AG20443 (cell line): ENCODE measurements around the gene TNFAIP8L3.
"Not testable (repeated sequence)": the region's sequence is repeated elsewhere in the genome, so short reads cannot be mapped to it uniquely, and the experiment has no call there.

ENCODE experiments used
- DNase-seq: peaks from one replicate; pipeline ENCODE4 v3.0.0; 2012; ENCODE audit warnings: low spot score, mixed read lengths

TNFAIP8L3 gene

GRCh38 chr15:51094606-51095569, at the start of gene TNFAIP8L3:
Gene TNFAIP8L3, minus strand, starts transcription at chr15:51094906. Its CDS starts 311 bp downstream, at chr15:51094595.
- DNase-seq: peak; percentile 78

GRCh38 chr15:51144021-51144532, 49.4 kb upstream of the TNFAIP8L3 start:
- peak; percentile 47 for DNase-seq

GRCh38 chr15:51140347-51140746, 45.6 kb upstream of the TNFAIP8L3 start:
- DNase-seq: not testable (repeated sequence)

- DNase-seq: no peak
These were observed 44.4 kb upstream of the TNFAIP8L3 start for GRCh38 chr15:51139091-51139490.

GRCh38 chr15:51137880-51138430, 43.2 kb upstream of the TNFAIP8L3 start:
- no peak for DNase-seq

GRCh38 chr15:51137024-51137423, 42.3 kb upstream of the TNFAIP8L3 start:
- no peak for DNase-seq

GRCh38 chr15:51135276-51135675, 40.6 kb upstream of the TNFAIP8L3 start:
- no peak for DNase-seq

GRCh38 chr15:51134416-51135199, 39.9 kb upstream of the TNFAIP8L3 start:
- no peak for DNase-seq

GRCh38 chr15:51133140-51133765, 38.5 kb upstream of the TNFAIP8L3 start:
- no peak for DNase-seq

GRCh38 chr15:51132384-51133139, 37.9 kb upstream of the TNFAIP8L3 start:
- peak; percentile 85 for DNase-seq

GRCh38 chr15:51131596-51132290, 37.0 kb upstream of the TNFAIP8L3 start:
- DNase-seq: no peak

- no peak for DNase-seq
These were observed 35.6 kb upstream of the TNFAIP8L3 start for GRCh38 chr15:51130344-51130743.

GRCh38 chr15:51129535-51130188, 35.0 kb upstream of the TNFAIP8L3 start:
- DNase-seq: no peak

- DNase-seq: no peak
These were observed 34.0 kb upstream of the TNFAIP8L3 start for GRCh38 chr15:51128701-51129100.

- DNase-seq: no peak
These were observed 32.1 kb upstream of the TNFAIP8L3 start for GRCh38 chr15:51126842-51127241.

GRCh38 chr15:51123002-51123401, 28.3 kb upstream of the TNFAIP8L3 start:
- DNase-seq: not testable (repeated sequence)

- DNase-seq: no peak
These were observed 27.0 kb upstream of the TNFAIP8L3 start for GRCh38 chr15:51121631-51122225.

- DNase-seq: peak; percentile 83
These were observed 26.4 kb upstream of the TNFAIP8L3 start for GRCh38 chr15:51121118-51121517.

- DNase-seq: no peak
These were observed 24.4 kb upstream of the TNFAIP8L3 start for GRCh38 chr15:51119120-51119519.
